NCI-H82 treated with DMSO at 0.1 percent for 48 hours (cell line): ENCODE data around the gene KMT2B.
"Not testable (repeated sequence)": the region's sequence is repeated elsewhere in the genome, so short reads cannot be mapped to it uniquely, and the experiment has no call there.

ENCODE experiments used
- DNase-seq: peaks from one replicate; lab custom pipeline; 2025; ENCODE audit not compliant: unreplicated experiment; lab: John Stamatoyannopoulos, UW

KMT2B gene

GRCh38 chr19:35710784-35711723 is 6.7 kb upstream of the KMT2B start:
- DNase-seq, result no peak

DNA sequence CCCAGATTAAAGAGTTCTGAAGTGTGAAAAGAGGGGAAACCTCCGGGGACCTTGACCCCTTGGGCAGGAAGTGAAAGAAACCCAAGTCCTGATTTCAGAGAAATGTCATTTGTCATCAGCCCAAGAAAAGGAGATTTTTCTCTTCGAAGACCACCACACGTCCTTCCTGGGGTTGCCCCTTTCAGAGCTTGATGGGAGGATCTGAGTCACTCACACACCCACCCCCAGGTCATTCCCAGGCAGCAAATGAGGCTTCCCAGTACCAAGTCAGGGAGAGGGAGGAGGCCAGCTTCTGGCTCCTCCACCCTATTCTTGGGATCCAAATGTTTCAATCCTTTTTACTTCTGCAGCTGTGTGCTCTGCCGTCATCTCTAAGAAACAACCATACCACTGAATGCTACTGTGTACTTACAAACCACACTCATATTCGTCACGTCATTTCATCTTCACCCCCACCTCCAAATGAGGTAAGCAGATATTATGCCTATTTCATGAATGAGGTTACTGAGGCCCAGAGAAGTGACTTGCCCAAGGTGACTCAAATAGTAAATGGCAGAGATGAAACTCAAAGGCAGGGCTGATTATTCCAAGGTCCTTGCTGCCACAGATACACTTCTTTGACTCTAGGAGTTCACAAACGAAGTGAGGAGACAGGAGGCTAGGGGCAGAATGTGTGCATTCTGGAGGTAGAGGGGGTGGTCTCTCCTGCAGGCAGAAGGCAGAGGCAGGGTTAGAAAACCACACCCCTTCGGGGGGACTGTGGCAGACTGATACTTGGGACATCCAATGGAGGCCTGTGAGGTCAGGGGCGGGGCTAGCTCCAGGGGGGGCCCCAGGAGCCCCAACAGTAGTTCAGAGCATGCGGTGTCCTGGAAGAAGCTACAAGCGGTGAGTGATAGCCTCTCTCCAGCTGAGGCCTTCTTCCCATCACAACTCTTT is 5.0 kb upstream of the KMT2B start:
- no peak for DNase-seq

DNA sequence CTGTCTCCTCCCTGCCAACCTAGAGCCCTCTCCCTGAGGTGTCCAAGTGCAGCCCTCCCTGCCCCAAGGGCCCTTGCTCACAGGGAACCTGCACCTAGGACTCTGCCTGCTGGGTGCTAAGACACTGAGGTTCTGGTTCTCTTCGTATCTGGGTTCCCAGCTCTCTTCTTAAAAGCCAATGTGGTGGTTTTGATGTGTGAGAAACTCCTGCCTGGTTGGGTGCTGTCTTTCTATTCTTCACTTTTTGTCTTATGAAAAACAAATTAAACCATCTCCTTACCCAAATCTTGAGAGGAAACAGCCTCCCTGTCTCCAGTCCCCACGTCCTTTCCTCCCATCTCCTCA is 4.3 kb upstream of the KMT2B start:
- no peak for DNase-seq

GRCh38 chr19:35713904-35714495 is 3.8 kb upstream of the KMT2B start:
- no peak for DNase-seq

GRCh38 chr19:35714601-35715354 is 3.0 kb upstream of the KMT2B start:
- no peak for DNase-seq

DNA sequence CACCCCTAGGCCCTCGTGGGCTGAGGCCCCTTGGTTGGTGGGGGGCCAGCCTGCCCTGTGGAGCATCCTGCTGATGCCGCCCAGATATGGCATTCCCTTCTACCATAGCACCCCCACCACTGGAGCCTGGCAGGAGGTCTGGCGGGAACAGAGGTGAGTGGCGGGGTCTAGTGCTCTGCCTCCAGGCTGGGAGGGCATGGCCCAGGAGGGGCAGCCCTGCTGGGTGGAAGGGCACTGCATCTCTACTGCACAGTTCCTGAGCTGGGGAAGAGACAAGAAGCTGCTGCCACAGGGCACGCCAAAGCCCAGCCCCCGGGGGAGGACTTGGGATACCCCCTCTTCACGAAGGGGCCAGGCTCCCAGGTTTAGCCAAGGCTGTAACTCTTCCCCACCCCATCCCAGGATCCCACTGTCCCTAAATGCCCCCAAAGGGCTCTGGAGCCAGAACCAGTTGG is 2.4 kb upstream of the KMT2B start:
- no peak for DNase-seq

DNA sequence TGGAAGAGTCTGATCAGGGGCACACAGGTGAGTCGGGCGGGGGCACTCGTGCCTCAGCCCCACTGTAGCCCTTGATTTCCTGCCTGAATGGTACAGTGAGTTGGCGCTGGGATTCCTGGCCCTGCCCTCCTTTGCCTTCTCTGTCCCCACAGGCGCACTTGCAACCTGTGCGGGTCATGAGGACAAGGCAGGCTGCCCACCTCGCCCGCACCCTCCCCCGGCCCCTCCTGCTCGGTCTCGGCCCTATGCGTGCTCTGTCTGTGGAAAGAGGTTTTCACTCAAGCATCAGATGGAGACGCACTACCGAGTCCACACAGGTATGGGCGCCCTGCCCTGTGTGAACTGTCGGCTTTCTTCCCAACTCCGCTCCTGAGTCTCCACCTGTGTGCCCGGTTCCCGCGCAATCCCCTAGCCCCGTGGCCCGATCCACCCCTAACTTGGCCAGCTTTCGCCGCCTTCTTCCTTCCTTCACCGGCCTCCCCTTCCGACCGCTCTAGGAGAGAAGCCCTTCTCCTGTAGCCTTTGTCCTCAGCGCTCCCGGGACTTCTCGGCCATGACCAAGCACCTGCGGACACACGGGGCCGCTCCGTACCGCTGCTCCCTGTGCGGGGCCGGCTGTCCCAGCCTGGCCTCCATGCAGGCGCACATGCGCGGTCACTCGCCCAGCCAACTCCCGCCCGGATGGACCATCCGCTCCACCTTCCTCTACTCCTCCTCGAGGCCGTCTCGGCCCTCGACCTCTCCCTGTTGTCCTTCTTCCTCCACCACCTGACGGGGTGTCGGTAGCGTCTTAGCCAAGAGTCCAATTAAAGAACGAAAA is 1.6 kb upstream of the KMT2B start:
- DNase-seq, result no peak

GRCh38 chr19:35716801-35717664 is 770 bp upstream of the KMT2B start:
- DNase-seq, result peak; percentile 91

DNA sequence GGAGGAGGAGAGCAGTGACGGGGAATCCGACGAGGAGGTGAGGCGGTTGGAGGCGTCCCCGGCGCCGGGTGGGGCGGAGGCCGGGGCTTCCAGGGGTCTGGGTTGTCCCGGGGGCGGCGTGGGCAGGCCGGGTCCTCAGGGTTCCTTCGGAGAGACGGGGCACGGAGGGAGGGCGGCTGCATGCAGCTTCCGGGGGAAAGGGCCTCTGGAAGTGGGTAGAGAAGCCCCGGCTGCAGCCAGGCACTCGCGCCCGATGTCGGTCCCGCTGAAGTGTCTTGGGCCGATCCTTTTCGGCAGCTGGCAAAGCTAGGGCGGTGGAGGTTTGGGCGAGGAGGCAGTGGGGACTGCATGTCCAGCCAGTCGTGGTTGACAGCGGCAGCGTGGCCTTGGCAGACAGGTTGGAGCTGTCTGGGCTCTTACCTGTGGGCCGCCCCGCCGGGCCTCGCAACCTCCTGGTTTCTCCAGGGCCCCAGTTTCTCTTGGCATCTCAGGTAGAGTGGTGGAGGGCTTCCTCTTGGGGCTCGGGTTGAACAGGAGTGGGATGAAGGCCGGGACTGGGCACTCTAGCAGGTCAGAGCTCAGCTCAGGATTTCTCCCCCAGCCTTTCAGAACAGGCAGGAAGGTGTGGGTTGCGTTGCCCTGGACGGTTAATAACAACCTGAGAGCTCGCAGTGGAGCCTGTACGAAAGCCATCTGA is 690 bp downstream of the KMT2B start:
- DNase-seq, result no peak

GRCh38 chr19:35719402-35720162 is 1.8 kb downstream of the KMT2B start:
- DNase-seq, result no peak

- no peak for DNase-seq
Observed at GRCh38 chr19:35720163-35720524, 2.3 kb downstream of the KMT2B start.

GRCh38 chr19:35720648-35721047 is 2.8 kb downstream of the KMT2B start:
- no peak for DNase-seq

DNA sequence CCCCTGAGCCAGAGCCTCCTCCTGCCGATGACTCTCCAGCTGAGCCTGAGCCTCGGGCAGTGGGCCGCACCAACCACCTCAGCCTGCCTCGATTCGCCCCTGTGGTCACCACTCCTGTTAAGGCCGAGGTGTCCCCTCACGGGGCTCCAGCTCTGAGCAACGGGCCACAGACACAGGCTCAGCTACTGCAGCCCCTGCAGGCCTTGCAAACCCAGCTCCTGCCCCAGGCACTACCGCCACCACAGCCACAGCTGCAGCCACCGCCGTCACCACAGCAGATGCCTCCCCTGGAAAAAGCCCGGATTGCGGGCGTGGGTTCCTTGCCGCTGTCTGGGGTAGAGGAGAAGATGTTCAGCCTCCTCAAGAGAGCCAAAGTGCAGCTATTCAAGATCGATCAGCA is 3.6 kb downstream of the KMT2B start:
- DNase-seq, result no peak

DNA sequence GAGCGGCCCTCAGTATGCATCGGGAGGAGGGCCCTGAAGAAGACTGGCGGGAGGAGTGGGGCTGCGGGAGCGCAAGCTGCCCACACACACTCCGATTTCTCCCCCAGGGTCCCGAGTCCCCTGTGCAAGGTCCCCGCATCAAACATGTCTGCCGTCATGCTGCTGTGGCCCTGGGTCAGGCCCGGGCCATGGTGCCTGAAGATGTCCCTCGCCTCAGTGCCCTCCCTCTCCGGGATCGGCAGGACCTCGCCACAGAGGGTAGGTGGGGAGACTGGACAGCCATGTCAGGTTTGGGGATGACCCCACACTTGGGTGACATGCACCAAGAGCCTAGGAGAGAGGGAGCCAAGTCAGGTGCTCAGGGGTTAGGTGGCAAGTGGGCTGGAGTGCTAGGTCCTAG is 4.7 kb downstream of the KMT2B start:
- no peak for DNase-seq

- no peak for DNase-seq
Observed at GRCh38 chr19:35722897-35723296, 5.1 kb downstream of the KMT2B start.

DNA sequence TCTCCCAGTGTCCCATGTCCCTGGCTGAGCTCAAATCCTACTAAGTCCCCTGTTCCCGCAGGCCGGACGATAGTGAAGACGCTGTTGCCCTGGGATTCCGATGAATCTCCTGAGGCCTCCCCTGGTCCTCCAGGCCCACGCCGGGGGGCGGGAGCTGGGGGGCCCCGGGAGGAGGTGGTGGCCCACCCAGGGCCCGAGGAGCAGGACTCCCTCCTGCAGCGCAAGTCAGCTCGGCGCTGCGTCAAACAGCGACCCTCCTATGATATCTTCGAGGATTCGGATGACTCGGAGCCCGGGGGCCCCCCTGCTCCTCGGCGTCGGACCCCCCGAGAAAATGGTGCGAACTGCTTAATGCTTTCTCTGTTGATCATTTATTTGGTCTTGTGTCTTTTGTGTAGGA is 5.9 kb downstream of the KMT2B start:
- DNase-seq, result no peak

- DNase-seq, result not testable (repeated sequence)
Observed at GRCh38 chr19:35724132-35724531, 6.3 kb downstream of the KMT2B start.

- no peak for DNase-seq
Observed at GRCh38 chr19:35724560-35724959, 6.8 kb downstream of the KMT2B start.
